ENCODE results near the gene SSH2. TPM values are rescaled to one million over a fixed set of nuclear protein-coding genes. Genes with fewer than 3 reads are reported as not detected.

SSH2 gene
- total RNA-seq, 4 donors from 2014 or later = 20.7 to 31.1 (median 23.1) TPM

GRCh38 chr17:29733166-29733565 is 196.9 kb downstream of the SSH2 start:
- Histone ChIP-seq H3K4me1 (peaks cover 21 to 40% (median 34%) of the 10 kb centered on the region in 4 donors), H3K9me3 (peaks cover 0 to 5% (median 0%) of the 10 kb centered on the region in 4 donors), H3K36me3 (peaks cover 0 to 4% (median 0%) of the 10 kb centered on the region in 4 donors), H3K27ac (replicated peaks in 1 of 4) (peak overlapping the region in 1 of 4 donors; percentile 50), H3K4me3 (no peak overlapping the region), H3K27me3 (no peaks in the 10 kb centered on the region)
- TF ChIP-seq POLR2AphosphoS5 (IDR thresholded peaks at IDR 0.05) (no peak), CTCF (IDR thresholded peaks at IDR 0.05) (no peak), EP300 (IDR thresholded peaks at IDR 0.05) (no peak), POLR2A (IDR thresholded peaks at IDR 0.05; ENCODE audit: low read depth) (no peak)
- intact Hi-C loops (cut with DNase I) = no loop called here
- 55% methylated on average over 2 of the region's 2 CpGs for WGBS
- no peak for DNase-seq (ENCODE audit: extremely low spot score)

- no peak for DNase-seq (ENCODE audit: extremely low spot score)
- Histone ChIP-seq H3K27ac (replicated peaks in 1 of 4) (peak overlapping the region in 2 of 4 donors; percentile 38 to 50), H3K4me3 (no peak overlapping the region), H3K36me3 (peaks cover 0 to 4% (median 0%) of the 10 kb centered on the region in 4 donors), H3K27me3 (no peaks in the 10 kb centered on the region), H3K9me3 (peaks cover 0 to 5% (median 0%) of the 10 kb centered on the region in 4 donors), H3K4me1 (peaks cover 23 to 40% (median 34%) of the 10 kb centered on the region in 4 donors)
- 60% methylated on average over 5 of the region's 5 CpGs for WGBS
- TF ChIP-seq POLR2AphosphoS5 (IDR thresholded peaks at IDR 0.05) = no peak
- no peak for TF ChIP-seq EP300 (IDR thresholded peaks at IDR 0.05)
- TF ChIP-seq CTCF (IDR thresholded peaks at IDR 0.05) = no peak
- TF ChIP-seq POLR2A (IDR thresholded peaks at IDR 0.05; ENCODE audit: low read depth) = no peak
- intact Hi-C loops (cut with DNase I) = no loop called here
Measured at GRCh38 chr17:29732613-29733012, 197.4 kb downstream of the SSH2 start.

GRCh38 chr17:29732209-29732608 is 197.8 kb downstream of the SSH2 start:
- Histone ChIP-seq H3K9me3 (peaks cover 0 to 5% (median 0%) of the 10 kb centered on the region in 4 donors), H3K4me1 (peaks cover 27 to 40% (median 34%) of the 10 kb centered on the region in 4 donors), H3K4me3 (no peak overlapping the region), H3K36me3 (peaks cover 0 to 4% (median 0%) of the 10 kb centered on the region in 4 donors), H3K27ac (replicated peaks in 1 of 4) (peak overlapping the region in 2 of 4 donors; percentile 38 to 50), H3K27me3 (no peaks in the 10 kb centered on the region)
- 74% methylated on average over 1 of the region's 1 CpG for WGBS
- TF ChIP-seq EP300 (IDR thresholded peaks at IDR 0.05) = no peak
- TF ChIP-seq POLR2AphosphoS5 (IDR thresholded peaks at IDR 0.05) = no peak
- TF ChIP-seq CTCF (IDR thresholded peaks at IDR 0.05) = no peak
- no peak for TF ChIP-seq POLR2A (IDR thresholded peaks at IDR 0.05; ENCODE audit: low read depth)
- intact Hi-C loops (cut with DNase I) = no loop called here
- no peak for DNase-seq (ENCODE audit: extremely low spot score)

GRCh38 chr17:29731589-29731929 is 198.5 kb downstream of the SSH2 start:
- peak; percentile 14 for DNase-seq (ENCODE audit: extremely low spot score)
- no peak for TF ChIP-seq POLR2A (IDR thresholded peaks at IDR 0.05; ENCODE audit: low read depth)
- no peak for TF ChIP-seq EP300 (IDR thresholded peaks at IDR 0.05)
- TF ChIP-seq POLR2AphosphoS5 (IDR thresholded peaks at IDR 0.05) = no peak
- no peak for TF ChIP-seq CTCF (IDR thresholded peaks at IDR 0.05)

GRCh38 chr17:29728490-29728889 is 201.5 kb downstream of the SSH2 start:
- intact Hi-C loops (cut with DNase I) = no loop called here
- WGBS = 97% methylated on average over 3 of the region's 3 CpGs
- H3K4me1 ChIP-seq = peaks cover 26 to 43% (median 34%) of the 10 kb centered on the region in 4 donors
- H3K9me3 ChIP-seq = peaks cover 0 to 5% (median 0%) of the 10 kb centered on the region in 4 donors
- H3K27me3 ChIP-seq = no peaks in the 10 kb centered on the region
- no peaks in the 10 kb centered on the region for H3K36me3 ChIP-seq
- H3K4me3 ChIP-seq = no peak overlapping the region
- no peak overlapping the region for H3K27ac ChIP-seq (replicated peaks in 1 of 4)
- TF ChIP-seq POLR2AphosphoS5 (IDR thresholded peaks at IDR 0.05) = no peak
- no peak for DNase-seq (ENCODE audit: extremely low spot score)

More at GRCh38 chr17:29731589-29731929, 198.5 kb downstream of the SSH2 start:
- Histone ChIP-seq H3K27me3 (no peaks in the 10 kb centered on the region), H3K4me3 (no peak overlapping the region), H3K9me3 (peaks cover 0 to 5% (median 0%) of the 10 kb centered on the region in 4 donors), H3K4me1 (peaks cover 28 to 46% (median 37%) of the 10 kb centered on the region in 4 donors), H3K36me3 (peaks cover 0 to 4% (median 0%) of the 10 kb centered on the region in 4 donors), H3K27ac (replicated peaks in 1 of 4) (no peak overlapping the region)
- WGBS = 87% methylated on average over 4 of the region's 4 CpGs
- intact Hi-C loops (cut with DNase I) = no loop called here
